ENCODE results near the gene PTGFR.

Gene PTGFR

GRCh38 chr1:78547081-78547480 is 56.3 kb downstream of the PTGFR start:
- peaks cover 2% of the 10 kb centered on the region for H3K4me1 ChIP-seq (ENCODE audit: control insufficient read depth, insufficient read depth, low read depth, low read length)
- no peak overlapping the region for H3K4me2 ChIP-seq (ENCODE audit: low read length, poor library complexity, severe bottlenecking)
- WGBS: 50% methylated on average over 1 of the region's 1 CpG
- no peaks in the 10 kb centered on the region for H3K36me3 ChIP-seq (ENCODE audit: control insufficient read depth in 1 of 2, insufficient read depth in 2 of 2, low read depth in 1 of 2, low read length in 2 of 2)
- H3K4me3 ChIP-seq (ENCODE audit: insufficient read depth in 1 of 2, low read depth in 1 of 2, low read length in 2 of 2): no peak overlapping the region
- H4K8ac ChIP-seq (ENCODE audit: low read length): no peak overlapping the region
- DNase-seq: no peak
- H3K23ac ChIP-seq (ENCODE audit: low read length in 2 of 2): no peak overlapping the region
- H2BK5ac ChIP-seq (ENCODE audit: low read depth, low read length, poor library complexity, severe bottlenecking): no peak overlapping the region
- no peak overlapping the region for H3K4ac ChIP-seq (ENCODE audit: low read depth in 1 of 2, low read length in 2 of 2)
- H2AK5ac ChIP-seq (ENCODE audit: low read length, severe bottlenecking): no peak overlapping the region
- peaks cover 34% of the 10 kb centered on the region for H3K9me3 ChIP-seq (ENCODE audit: control insufficient read depth, low read length)
- H3K9ac ChIP-seq (ENCODE audit: low read length): no peak overlapping the region
- H2AFZ ChIP-seq (ENCODE audit: low read depth, low read length): no peak overlapping the region
- H2BK15ac ChIP-seq (ENCODE audit: low read depth, poor library complexity, severe bottlenecking): no peak overlapping the region
- no peak overlapping the region for H3K27ac ChIP-seq (ENCODE audit: low read length, poor library complexity, severe bottlenecking)
- no peaks in the 10 kb centered on the region for H3K79me1 ChIP-seq (replicated peaks; ENCODE audit: low read length, poor library complexity, severe bottlenecking)
- H2BK12ac ChIP-seq (ENCODE audit: low read length in 2 of 2): no peak overlapping the region
- no peak overlapping the region for H3K18ac ChIP-seq (ENCODE audit: low read depth in 1 of 2, low read length in 2 of 2)
- H3K27me3 ChIP-seq (ENCODE audit: control insufficient read depth in 1 of 2, insufficient read depth in 1 of 2, low read length in 2 of 2): peaks cover 0 to 4% of the 10 kb centered on the region in 2 experiments
- H4K91ac ChIP-seq (ENCODE audit: low read length): no peak overlapping the region
- H3K14ac ChIP-seq (ENCODE audit: low read length in 2 of 2): no peak overlapping the region
- no peak overlapping the region for H2BK120ac ChIP-seq (ENCODE audit: low read depth, low read length)

DNA sequence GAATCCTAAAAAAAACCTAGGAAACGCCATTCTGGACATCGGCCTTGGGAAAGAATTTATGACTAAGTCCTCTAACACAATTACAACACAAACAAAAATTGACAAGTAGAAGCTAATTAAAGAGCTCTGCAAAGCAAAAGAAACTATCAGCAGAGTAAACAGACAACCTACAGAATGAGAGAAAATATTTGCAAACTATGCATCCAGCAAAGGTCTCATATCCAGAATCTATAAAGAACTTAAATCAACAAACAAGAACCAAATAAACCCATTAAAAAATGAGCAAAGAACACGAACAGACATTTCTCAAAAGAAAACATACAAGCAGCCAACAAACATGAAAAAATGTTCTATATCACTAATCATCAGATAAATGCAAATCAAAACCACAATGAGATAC is 58.6 kb downstream of the PTGFR start:
- H3K27ac ChIP-seq (ENCODE audit: low read length, poor library complexity, severe bottlenecking): no peak overlapping the region
- H3K23ac ChIP-seq (ENCODE audit: low read length in 2 of 2): no peak overlapping the region
- no peak overlapping the region for H3K4me3 ChIP-seq (ENCODE audit: insufficient read depth in 1 of 2, low read depth in 1 of 2, low read length in 2 of 2)
- no peak overlapping the region for H3K4me2 ChIP-seq (ENCODE audit: low read length, poor library complexity, severe bottlenecking)
- H2BK12ac ChIP-seq (ENCODE audit: low read length in 2 of 2): no peak overlapping the region
- H3K9me3 ChIP-seq (ENCODE audit: control insufficient read depth, low read length): peaks cover 54% of the 10 kb centered on the region
- no peak for DNase-seq
- no peak overlapping the region for H2AK5ac ChIP-seq (ENCODE audit: low read length, severe bottlenecking)
- no peak overlapping the region for H4K8ac ChIP-seq (ENCODE audit: low read length)
- no peaks in the 10 kb centered on the region for H3K4me1 ChIP-seq (ENCODE audit: control insufficient read depth, insufficient read depth, low read depth, low read length)
- H3K9ac ChIP-seq (ENCODE audit: low read length): no peak overlapping the region
- no peaks in the 10 kb centered on the region for H3K36me3 ChIP-seq (ENCODE audit: control insufficient read depth in 1 of 2, insufficient read depth in 2 of 2, low read depth in 1 of 2, low read length in 2 of 2)
- H3K14ac ChIP-seq (ENCODE audit: low read length in 2 of 2): no peak overlapping the region
- no peak overlapping the region for H2AFZ ChIP-seq (ENCODE audit: low read depth, low read length)
- 49% methylated on average over 3 of the region's 3 CpGs for WGBS
- H3K79me1 ChIP-seq (replicated peaks; ENCODE audit: low read length, poor library complexity, severe bottlenecking): no peaks in the 10 kb centered on the region
- no peak overlapping the region for H4K91ac ChIP-seq (ENCODE audit: low read length)
- peaks cover 0 to 4% of the 10 kb centered on the region in 2 experiments for H3K27me3 ChIP-seq (ENCODE audit: control insufficient read depth in 1 of 2, insufficient read depth in 1 of 2, low read length in 2 of 2)
- no peak overlapping the region for H2BK5ac ChIP-seq (ENCODE audit: low read depth, low read length, poor library complexity, severe bottlenecking)
- H3K18ac ChIP-seq (ENCODE audit: low read depth in 1 of 2, low read length in 2 of 2): no peak overlapping the region
- H2BK15ac ChIP-seq (ENCODE audit: low read depth, poor library complexity, severe bottlenecking): no peak overlapping the region
- H2BK120ac ChIP-seq (ENCODE audit: low read depth, low read length): no peak overlapping the region
- no peak overlapping the region for H3K4ac ChIP-seq (ENCODE audit: low read depth in 1 of 2, low read length in 2 of 2)

DNA sequence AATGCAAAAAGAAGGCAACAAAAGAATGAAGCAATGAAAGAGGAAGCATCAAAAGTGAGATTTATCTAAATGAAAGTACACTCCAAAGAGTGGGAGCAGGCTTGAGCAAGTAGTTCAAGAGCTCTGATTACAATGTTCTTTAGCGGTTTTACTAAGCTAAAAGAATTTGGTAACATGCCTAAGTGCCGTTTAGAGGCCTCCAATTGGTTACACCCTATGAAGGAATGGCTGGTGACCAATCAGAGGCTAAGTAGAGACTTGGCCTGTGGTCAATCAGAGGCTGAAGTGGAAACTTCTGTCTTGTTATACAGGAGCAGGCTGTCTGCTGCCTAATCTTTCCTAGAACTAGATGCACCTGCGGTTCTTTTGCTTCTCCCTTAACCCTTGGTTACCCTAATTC is 59.1 kb downstream of the PTGFR start:
- no peak overlapping the region for H2AFZ ChIP-seq (ENCODE audit: low read depth, low read length)
- H2BK5ac ChIP-seq (ENCODE audit: low read depth, low read length, poor library complexity, severe bottlenecking): no peak overlapping the region
- 61% methylated on average over 3 of the region's 3 CpGs for WGBS
- H3K79me1 ChIP-seq (replicated peaks; ENCODE audit: low read length, poor library complexity, severe bottlenecking): no peaks in the 10 kb centered on the region
- H4K8ac ChIP-seq (ENCODE audit: low read length): no peak overlapping the region
- H3K23ac ChIP-seq (ENCODE audit: low read length in 2 of 2): no peak overlapping the region
- no peak overlapping the region for H3K27ac ChIP-seq (ENCODE audit: low read length, poor library complexity, severe bottlenecking)
- no peak overlapping the region for H3K9ac ChIP-seq (ENCODE audit: low read length)
- no peak for DNase-seq
- H3K4me1 ChIP-seq (ENCODE audit: control insufficient read depth, insufficient read depth, low read depth, low read length): no peaks in the 10 kb centered on the region
- no peak overlapping the region for H3K14ac ChIP-seq (ENCODE audit: low read length in 2 of 2)
- H2AK5ac ChIP-seq (ENCODE audit: low read length, severe bottlenecking): no peak overlapping the region
- H3K36me3 ChIP-seq (ENCODE audit: control insufficient read depth in 1 of 2, insufficient read depth in 2 of 2, low read depth in 1 of 2, low read length in 2 of 2): no peaks in the 10 kb centered on the region
- no peak overlapping the region for H2BK120ac ChIP-seq (ENCODE audit: low read depth, low read length)
- no peak overlapping the region for H4K91ac ChIP-seq (ENCODE audit: low read length)
- no peak overlapping the region for H2BK12ac ChIP-seq (ENCODE audit: low read length in 2 of 2)
- no peak overlapping the region for H3K4me3 ChIP-seq (ENCODE audit: insufficient read depth in 1 of 2, low read depth in 1 of 2, low read length in 2 of 2)
- H3K27me3 ChIP-seq (ENCODE audit: control insufficient read depth in 1 of 2, insufficient read depth in 1 of 2, low read length in 2 of 2): peaks cover 0 to 4% of the 10 kb centered on the region in 2 experiments
- H3K4me2 ChIP-seq (ENCODE audit: low read length, poor library complexity, severe bottlenecking): no peak overlapping the region
- no peak overlapping the region for H3K18ac ChIP-seq (ENCODE audit: low read depth in 1 of 2, low read length in 2 of 2)
- no peak overlapping the region for H3K4ac ChIP-seq (ENCODE audit: low read depth in 1 of 2, low read length in 2 of 2)
- no peak overlapping the region for H2BK15ac ChIP-seq (ENCODE audit: low read depth, poor library complexity, severe bottlenecking)
- H3K9me3 ChIP-seq (ENCODE audit: control insufficient read depth, low read length): peaks cover 54% of the 10 kb centered on the region

DNA sequence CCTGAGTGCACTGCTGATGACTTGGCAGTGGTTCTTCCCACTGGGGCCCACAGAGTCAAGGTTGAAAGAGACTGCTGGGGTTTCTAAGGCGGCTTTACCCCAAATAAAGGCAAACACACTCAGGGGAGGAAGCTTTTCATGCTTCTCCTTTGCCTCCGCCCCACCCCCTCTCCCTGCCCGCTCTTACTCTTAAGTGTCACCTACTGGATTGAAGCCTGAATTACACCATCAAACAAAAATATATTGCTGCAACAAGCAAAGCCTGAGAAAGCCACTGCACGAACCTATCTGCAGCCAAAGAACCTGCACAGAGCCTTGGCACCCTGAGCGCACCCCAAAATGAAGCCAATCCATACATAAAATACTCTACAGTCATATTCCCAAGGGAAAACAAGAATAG is 63.1 kb downstream of the PTGFR start:
- Histone ChIP-seq H3K14ac (ENCODE audit: low read length in 2 of 2) (no peak overlapping the region), H2BK120ac (ENCODE audit: low read depth, low read length) (no peak overlapping the region), H3K4me1 (ENCODE audit: control insufficient read depth, insufficient read depth, low read depth, low read length) (no peaks in the 10 kb centered on the region), H3K9me3 (ENCODE audit: control insufficient read depth, low read length) (peaks cover 57% of the 10 kb centered on the region), H2BK5ac (ENCODE audit: low read depth, low read length, poor library complexity, severe bottlenecking) (no peak overlapping the region), H3K27me3 (ENCODE audit: control insufficient read depth in 1 of 2, insufficient read depth in 1 of 2, low read length in 2 of 2) (no peaks in the 10 kb centered on the region), H3K18ac (ENCODE audit: low read depth in 1 of 2, low read length in 2 of 2) (no peak overlapping the region), H2AK5ac (ENCODE audit: low read length, severe bottlenecking) (no peak overlapping the region), H3K4me2 (ENCODE audit: low read length, poor library complexity, severe bottlenecking) (no peak overlapping the region), H4K91ac (ENCODE audit: low read length) (no peak overlapping the region), H3K4ac (ENCODE audit: low read depth in 1 of 2, low read length in 2 of 2) (no peak overlapping the region), H3K9ac (ENCODE audit: low read length) (no peak overlapping the region), H3K27ac (ENCODE audit: low read length, poor library complexity, severe bottlenecking) (no peak overlapping the region), H3K36me3 (ENCODE audit: control insufficient read depth in 1 of 2, insufficient read depth in 2 of 2, low read depth in 1 of 2, low read length in 2 of 2) (no peaks in the 10 kb centered on the region), H2AFZ (ENCODE audit: low read depth, low read length) (no peak overlapping the region), H4K8ac (ENCODE audit: low read length) (no peak overlapping the region), H3K79me1 (replicated peaks; ENCODE audit: low read length, poor library complexity, severe bottlenecking) (no peaks in the 10 kb centered on the region), H2BK12ac (ENCODE audit: low read length in 2 of 2) (no peak overlapping the region), H3K23ac (ENCODE audit: low read length in 2 of 2) (no peak overlapping the region), H3K4me3 (ENCODE audit: insufficient read depth in 1 of 2, low read depth in 1 of 2, low read length in 2 of 2) (no peak overlapping the region), H2BK15ac (ENCODE audit: low read depth, poor library complexity, severe bottlenecking) (no peak overlapping the region)
- 26% methylated on average over 5 of the region's 5 CpGs for WGBS
- no peak for DNase-seq
